NCI-H2196 treated with DMSO at 0.1 percent for 48 hours (cell line): ENCODE results near the gene MS4A3.
"Not testable (repeated sequence)": the region's sequence is repeated elsewhere in the genome, so short reads cannot be mapped to it uniquely, and the experiment has no call there.

Experiments
- DNase-seq: peaks from one replicate; lab custom pipeline; 2025; ENCODE audit not compliant: unreplicated experiment; lab: John Stamatoyannopoulos, UW

MS4A3 gene

GRCh38 chr11:60056349-60056969 is at the start of gene MS4A3:
Gene MS4A3 (plus strand): TSS chr11:60056665. CDS start chr11:60061161, 4,496 bp downstream.
- DNase-seq, result no peak

GRCh38 chr11:60016881-60017280 is 39.6 kb upstream of the MS4A3 start, which contains the start of gene OOSP4B:
Gene OOSP4B (plus strand): TSS chr11:60017181.
- no peak for DNase-seq

GRCh38 chr11:60018058-60018457 is 38.4 kb upstream of the MS4A3 start:
- no peak for DNase-seq

- DNase-seq, result not testable (repeated sequence)
Observed at GRCh38 chr11:60020376-60020775, 36.1 kb upstream of the MS4A3 start.

GRCh38 chr11:60029015-60029632 is 27.3 kb upstream of the MS4A3 start:
- DNase-seq, result no peak

GRCh38 chr11:60040109-60040508 is 16.4 kb upstream of the MS4A3 start, which contains the start of gene OOSP2:
Gene OOSP2 (plus strand): TSS chr11:60040409. CDS start chr11:60040460, 51 bp downstream.
- no peak for DNase-seq

- DNase-seq, result not testable (repeated sequence)
Observed at GRCh38 chr11:60050422-60050821, 6.0 kb upstream of the MS4A3 start.

GRCh38 chr11:60050839-60051238 is 5.6 kb upstream of the MS4A3 start:
- not testable (repeated sequence) for DNase-seq

- DNase-seq, result no peak
Observed at GRCh38 chr11:60059052-60059451, 2.6 kb downstream of the MS4A3 start.

- DNase-seq, result no peak
Observed at GRCh38 chr11:60059521-60060240, 3.2 kb downstream of the MS4A3 start.

- no peak for DNase-seq
Observed at GRCh38 chr11:60064111-60064510, 7.6 kb downstream of the MS4A3 start.

- DNase-seq, result no peak
Observed at GRCh38 chr11:60065801-60066200, 9.3 kb downstream of the MS4A3 start.

GRCh38 chr11:60069450-60069849 is 13.0 kb downstream of the MS4A3 start:
- DNase-seq, result no peak

GRCh38 chr11:60071644-60072043 is 15.2 kb downstream of the MS4A3 start:
- DNase-seq, result not testable (repeated sequence)

GRCh38 chr11:60077216-60077817 is 20.9 kb downstream of the MS4A3 start:
- DNase-seq, result no peak

- DNase-seq, result no peak
Observed at GRCh38 chr11:60077981-60078380, 21.5 kb downstream of the MS4A3 start.

- DNase-seq, result no peak
Observed at GRCh38 chr11:60078745-60079144, 22.3 kb downstream of the MS4A3 start.

GRCh38 chr11:60080535-60080934 is 24.1 kb downstream of the MS4A3 start:
- DNase-seq, result no peak

- DNase-seq, result no peak
Observed at GRCh38 chr11:60084631-60085273, 28.3 kb downstream of the MS4A3 start.

GRCh38 chr11:60085909-60086308 is 29.4 kb downstream of the MS4A3 start:
- no peak for DNase-seq

- no peak for DNase-seq
Observed at GRCh38 chr11:60087239-60087638, 30.8 kb downstream of the MS4A3 start.
